Measurements from ENCODE around the gene CD69. TPM values are rescaled to one million over a fixed set of nuclear protein-coding genes. Genes with fewer than 3 reads are reported as not detected.

CD69 gene
- total RNA-seq, 3 donors from 2014 or later (not counting 1 experiment from before 2014, with no cell fraction given): 739 to 1,541 (median 990) TPM

- DNase-seq (peak in 1 of 2 donors; percentile 28), ATAC-seq (no peak)
- peaks cover 54% of the 10 kb centered on the region for H3K36me3 Mint-ChIP-seq
- peak overlapping the region; percentile 93 to 100 for H3K27ac Mint-ChIP-seq
- no peak for TF ChIP-seq CTCF (IDR thresholded peaks at IDR 0.05)
- Histone ChIP-seq H3K27me3 (ENCODE audit: control insufficient read depth, insufficient read depth, low read length) (no peaks in the 10 kb centered on the region), H3K36me3 (ENCODE audit: control insufficient read depth, insufficient read depth, low read length) (peaks cover 52% of the 10 kb centered on the region), H3K4me3 (ENCODE audit: low read length) (peak overlapping the region; percentile 0), H3K9me3 (ENCODE audit: control insufficient read depth, insufficient read depth, low read length) (no peaks in the 10 kb centered on the region), H3K4me1 (ENCODE audit: control insufficient read depth, insufficient read depth, low read length) (peaks cover 9% of the 10 kb centered on the region), H3K27ac (ENCODE audit: low read length) (peak overlapping the region; percentile 39)
- intact Hi-C loops (cut with micrococcal nuclease): no loop called here
- H3K4me1 Mint-ChIP-seq: peaks cover 60 to 78% of the 10 kb centered on the region in 2 donors
- no peaks in the 10 kb centered on the region for H3K9me3 Mint-ChIP-seq
- H3K4me3 Mint-ChIP-seq: peak overlapping the region; percentile 86
- H3K27me3 Mint-ChIP-seq (ENCODE audit: low read depth in 2 of 2): no peaks in the 10 kb centered on the region
- 76% methylated on average over 5 of the region's 5 CpGs for WGBS (ENCODE audit: insufficient coverage)
Measured at GRCh38 chr12:9756706-9757105, 4.0 kb downstream of the CD69 start.

- DNase-seq: peak in 1 of 2 donors; percentile 33
- Mint-ChIP-seq H3K4me1 (peaks cover 59 to 78% of the 10 kb centered on the region in 2 donors), H3K27me3 (ENCODE audit: low read depth in 2 of 2) (no peaks in the 10 kb centered on the region), H3K4me3 (peak overlapping the region; percentile 86), H3K27ac (peak overlapping the region; percentile 93 to 100), H3K9me3 (no peaks in the 10 kb centered on the region), H3K36me3 (peaks cover 58% of the 10 kb centered on the region)
- H3K4me1 ChIP-seq (ENCODE audit: control insufficient read depth, insufficient read depth, low read length): peaks cover 14% of the 10 kb centered on the region
- no peak for TF ChIP-seq CTCF (IDR thresholded peaks at IDR 0.05)
- no peak overlapping the region for H3K27ac ChIP-seq (ENCODE audit: low read length)
- H3K27me3 ChIP-seq (ENCODE audit: control insufficient read depth, insufficient read depth, low read length): no peaks in the 10 kb centered on the region
- H3K9me3 ChIP-seq (ENCODE audit: control insufficient read depth, insufficient read depth, low read length): no peaks in the 10 kb centered on the region
- intact Hi-C loops (cut with micrococcal nuclease): no loop called here
- ATAC-seq: no peak
- peaks cover 52% of the 10 kb centered on the region for H3K36me3 ChIP-seq (ENCODE audit: control insufficient read depth, insufficient read depth, low read length)
- H3K4me3 ChIP-seq (ENCODE audit: low read length): no peak overlapping the region
- 14% methylated on average over 1 of the region's 2 CpGs for WGBS (ENCODE audit: insufficient coverage)
Measured at GRCh38 chr12:9756170-9756569, 4.5 kb downstream of the CD69 start.

GRCh38 chr12:9755567-9755966, 5.1 kb downstream of the CD69 start:
- Mint-ChIP-seq H3K27ac (peak overlapping the region; percentile 40 to 100), H3K27me3 (ENCODE audit: low read depth in 2 of 2) (no peaks in the 10 kb centered on the region), H3K4me1 (peaks cover 55 to 73% of the 10 kb centered on the region in 2 donors), H3K4me3 (peak overlapping the region; percentile 87), H3K36me3 (peaks cover 58% of the 10 kb centered on the region), H3K9me3 (no peaks in the 10 kb centered on the region)
- intact Hi-C loops (cut with micrococcal nuclease): no loop called here
- no peak for DNase-seq
- H3K9me3 ChIP-seq (ENCODE audit: control insufficient read depth, insufficient read depth, low read length): no peaks in the 10 kb centered on the region
- ATAC-seq: no peak
- no peak overlapping the region for H3K27ac ChIP-seq (ENCODE audit: low read length)
- H3K36me3 ChIP-seq (ENCODE audit: control insufficient read depth, insufficient read depth, low read length): peaks cover 52% of the 10 kb centered on the region
- H3K4me1 ChIP-seq (ENCODE audit: control insufficient read depth, insufficient read depth, low read length): peaks cover 16% of the 10 kb centered on the region
- no peak overlapping the region for H3K4me3 ChIP-seq (ENCODE audit: low read length)
- TF ChIP-seq CTCF (IDR thresholded peaks at IDR 0.05): no peak
- no peaks in the 10 kb centered on the region for H3K27me3 ChIP-seq (ENCODE audit: control insufficient read depth, insufficient read depth, low read length)
- WGBS (ENCODE audit: insufficient coverage): no CpG with 5 or more reads among the region's 2 CpGs

GRCh38 chr12:9755035-9755434, 5.7 kb downstream of the CD69 start:
- ATAC-seq: no peak
- TF ChIP-seq CTCF (IDR thresholded peaks at IDR 0.05): no peak
- Mint-ChIP-seq H3K36me3 (peaks cover 54% of the 10 kb centered on the region), H3K27ac (peak overlapping the region; percentile 40 to 100), H3K27me3 (ENCODE audit: low read depth in 2 of 2) (no peaks in the 10 kb centered on the region), H3K4me3 (peak overlapping the region; percentile 87), H3K9me3 (no peaks in the 10 kb centered on the region), H3K4me1 (peaks cover 57 to 73% of the 10 kb centered on the region in 2 donors)
- Histone ChIP-seq H3K27me3 (ENCODE audit: control insufficient read depth, insufficient read depth, low read length) (no peaks in the 10 kb centered on the region), H3K36me3 (ENCODE audit: control insufficient read depth, insufficient read depth, low read length) (peaks cover 52% of the 10 kb centered on the region), H3K4me3 (ENCODE audit: low read length) (no peak overlapping the region), H3K4me1 (ENCODE audit: control insufficient read depth, insufficient read depth, low read length) (peaks cover 18% of the 10 kb centered on the region), H3K9me3 (ENCODE audit: control insufficient read depth, insufficient read depth, low read length) (no peaks in the 10 kb centered on the region), H3K27ac (ENCODE audit: low read length) (no peak overlapping the region)
- DNase-seq: no peak
- intact Hi-C loops (cut with micrococcal nuclease): no loop called here
